Endometrium (tissue), 2 donors: ENCODE measurements around the gene KCNK7.
"Not testable (repeated sequence)": the region's sequence is repeated elsewhere in the genome, so short reads cannot be mapped to it uniquely, and the experiment has no call there.

Experiments
- FAIRE-seq: peaks from 2 replicates; lab custom pipeline; 2012; peaks lifted over from hg19 to GRCh38; lab: Jason Lieb, UNC
- donor health status: control.
- donor health status: control.

KCNK7 gene

DNA sequence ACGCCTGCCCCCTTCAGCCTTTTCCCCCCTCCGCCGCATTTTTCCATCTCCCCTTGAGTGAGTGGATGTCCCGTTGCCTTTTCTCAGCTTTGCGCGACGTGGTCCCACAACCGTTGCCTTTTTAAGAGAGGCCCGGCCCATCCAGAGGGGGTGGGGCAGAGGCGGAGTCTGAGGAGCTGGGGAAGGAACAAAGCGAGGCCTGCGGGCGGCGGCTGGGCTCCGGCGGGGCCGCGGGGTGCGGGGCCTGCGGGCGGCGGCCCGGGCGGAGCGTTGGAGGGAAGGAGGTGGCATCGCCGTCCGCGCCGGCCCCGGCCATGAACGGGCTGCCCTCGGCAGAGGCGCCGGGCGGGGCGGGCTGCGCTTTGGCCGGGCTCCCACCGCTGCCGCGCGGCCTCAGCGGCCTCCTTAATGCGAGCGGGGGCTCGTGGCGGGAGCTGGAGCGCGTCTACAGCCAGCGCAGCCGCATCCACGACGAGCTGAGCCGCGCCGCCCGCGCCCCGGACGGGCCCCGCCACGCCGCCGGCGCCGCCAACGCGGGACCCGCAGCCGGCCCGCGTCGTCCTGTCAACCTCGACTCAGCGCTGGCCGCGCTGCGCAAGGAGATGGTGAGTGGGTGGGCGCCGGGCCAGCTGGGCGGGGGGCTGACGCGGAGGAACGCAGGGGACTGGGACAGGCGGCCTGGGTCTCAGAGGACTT is 23.1 kb downstream of the KCNK7 start, which contains the start of gene FAM89B:
FAM89B (plus strand) TSS at position 183 of the 696 bp plus-strand sequence; CDS start at position 315, 132 bp downstream.
- FAIRE-seq = no peak

DNA sequence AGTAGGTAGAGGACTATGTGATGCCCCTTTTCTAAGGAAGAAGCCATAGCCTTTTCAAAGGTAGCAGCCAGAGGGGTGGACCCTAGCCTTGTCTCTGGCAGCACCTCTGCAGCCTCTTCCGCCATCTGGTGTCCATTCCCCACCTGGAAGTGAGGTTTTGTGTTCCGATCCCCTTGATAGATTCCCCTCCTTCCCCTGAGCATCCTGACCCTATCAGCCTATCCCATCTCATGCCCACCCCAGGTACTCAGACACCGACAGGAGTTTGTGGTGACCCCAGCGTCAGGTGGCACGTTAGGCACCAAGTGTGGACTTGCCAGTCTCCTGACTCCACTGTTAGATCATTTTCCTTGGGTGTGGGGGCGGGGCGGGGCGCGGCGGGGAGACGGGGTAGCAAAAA is 23.7 kb downstream of the KCNK7 start:
- no peak for FAIRE-seq

DNA sequence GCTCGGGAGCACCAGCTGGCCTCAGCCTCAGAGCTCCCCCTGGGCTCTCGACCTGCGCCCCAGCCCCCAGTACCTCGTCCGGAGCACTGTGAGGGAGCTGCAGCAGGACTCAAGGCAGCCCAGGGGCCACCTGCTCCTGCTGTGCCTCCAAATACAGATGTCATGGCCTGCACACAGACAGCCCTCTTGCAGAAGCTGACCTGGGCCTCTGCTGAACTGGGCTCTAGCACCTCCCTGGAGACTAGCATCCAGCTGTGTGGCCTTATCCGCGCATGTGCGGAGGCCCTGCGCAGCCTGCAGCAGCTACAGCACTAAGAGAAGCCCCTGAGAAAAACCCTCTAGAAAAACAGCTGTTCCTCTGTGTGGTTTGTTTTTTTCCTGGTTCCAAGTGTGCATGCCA is 24.2 kb downstream of the KCNK7 start:
- no peak for FAIRE-seq

DNA sequence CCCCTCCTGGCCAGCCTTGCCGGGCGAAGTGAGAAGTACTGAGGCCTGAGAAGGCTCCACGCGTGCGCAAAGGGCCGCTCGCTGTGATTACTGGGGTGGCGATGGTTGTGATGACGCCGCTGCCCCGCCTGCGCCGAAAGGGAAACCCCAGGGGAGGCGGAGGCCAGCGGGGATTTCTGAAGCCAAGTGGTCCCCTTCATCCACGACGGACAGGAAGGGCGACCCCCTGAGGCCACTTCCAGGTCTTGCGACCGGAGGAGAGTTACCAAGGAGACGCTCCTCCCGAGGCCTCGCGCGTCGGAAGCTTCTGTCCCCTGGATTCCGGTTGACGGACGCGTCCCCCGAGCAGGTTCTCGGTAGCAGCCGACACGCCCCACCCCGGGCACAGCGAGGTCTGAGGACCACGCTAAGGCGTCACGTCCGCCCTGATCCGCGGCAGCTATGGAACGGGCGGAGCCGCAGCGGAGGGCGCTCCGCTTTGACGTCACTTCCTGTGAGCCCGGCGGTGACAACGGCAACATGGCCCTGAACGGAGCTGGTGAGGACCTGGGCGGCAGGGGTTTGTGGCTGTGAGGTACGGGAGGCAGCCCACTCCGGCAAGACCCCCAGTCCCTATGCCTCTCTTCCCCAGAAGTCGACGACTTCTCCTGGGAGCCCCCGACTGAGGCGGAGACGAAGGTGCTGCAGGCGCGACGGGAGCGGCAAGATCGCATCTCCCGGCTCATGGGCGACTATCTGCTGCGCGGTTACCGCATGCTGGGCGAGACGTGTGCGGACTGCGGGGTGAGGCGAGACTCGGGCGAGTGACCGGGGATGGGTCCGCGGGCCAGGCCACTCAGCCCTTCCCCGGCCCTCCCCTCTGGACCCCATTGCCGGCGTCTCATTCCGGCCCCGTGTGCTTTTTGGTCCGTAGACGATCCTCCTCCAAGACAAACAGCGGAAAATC is 25.4 kb downstream of the KCNK7 start, which contains the start of gene ZNRD2:
ZNRD2 (plus strand) TSS at position 505 of the 946 bp plus-strand sequence; CDS start at position 520, 15 bp downstream.
- peak; percentile 74 for FAIRE-seq

DNA sequence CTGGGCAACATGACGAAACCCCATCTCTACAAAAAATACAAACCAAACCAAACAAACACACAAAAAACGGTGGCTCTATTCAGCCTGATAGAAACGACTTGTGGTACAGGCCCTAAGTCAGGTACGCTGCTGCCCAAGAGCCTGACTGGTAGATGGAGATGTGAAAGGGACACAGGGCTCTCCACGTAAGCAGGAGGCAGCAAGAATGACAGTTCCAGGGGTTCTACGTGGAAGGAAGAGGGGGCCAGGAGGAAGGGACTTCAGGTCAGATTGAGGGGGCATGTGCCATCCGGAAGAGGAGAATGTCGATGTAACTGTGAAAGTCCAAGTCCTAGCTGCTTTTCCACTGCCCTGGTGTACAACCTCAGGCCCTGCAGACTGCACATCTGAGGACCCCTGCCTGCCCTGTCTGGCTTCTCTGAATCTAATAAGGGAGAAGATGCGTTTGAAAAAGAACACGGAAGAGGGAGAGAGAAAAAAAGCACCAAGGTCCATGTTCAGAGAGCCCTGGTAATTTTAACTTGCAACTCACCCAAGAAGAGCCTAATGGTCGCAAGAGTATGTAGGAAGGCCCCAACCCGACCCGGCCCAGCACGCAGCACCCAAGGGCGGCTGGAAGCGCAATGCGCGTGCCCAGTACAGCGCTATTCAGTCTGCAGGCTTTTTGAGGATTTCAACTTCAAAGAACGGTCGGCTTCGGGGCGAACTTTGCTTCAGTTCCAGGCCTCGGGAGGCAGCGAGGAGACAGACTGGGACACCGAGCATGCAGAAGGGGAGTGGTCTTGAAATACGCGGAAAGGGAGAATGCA is 26.2 kb downstream of the KCNK7 start:
- FAIRE-seq = no peak

DNA sequence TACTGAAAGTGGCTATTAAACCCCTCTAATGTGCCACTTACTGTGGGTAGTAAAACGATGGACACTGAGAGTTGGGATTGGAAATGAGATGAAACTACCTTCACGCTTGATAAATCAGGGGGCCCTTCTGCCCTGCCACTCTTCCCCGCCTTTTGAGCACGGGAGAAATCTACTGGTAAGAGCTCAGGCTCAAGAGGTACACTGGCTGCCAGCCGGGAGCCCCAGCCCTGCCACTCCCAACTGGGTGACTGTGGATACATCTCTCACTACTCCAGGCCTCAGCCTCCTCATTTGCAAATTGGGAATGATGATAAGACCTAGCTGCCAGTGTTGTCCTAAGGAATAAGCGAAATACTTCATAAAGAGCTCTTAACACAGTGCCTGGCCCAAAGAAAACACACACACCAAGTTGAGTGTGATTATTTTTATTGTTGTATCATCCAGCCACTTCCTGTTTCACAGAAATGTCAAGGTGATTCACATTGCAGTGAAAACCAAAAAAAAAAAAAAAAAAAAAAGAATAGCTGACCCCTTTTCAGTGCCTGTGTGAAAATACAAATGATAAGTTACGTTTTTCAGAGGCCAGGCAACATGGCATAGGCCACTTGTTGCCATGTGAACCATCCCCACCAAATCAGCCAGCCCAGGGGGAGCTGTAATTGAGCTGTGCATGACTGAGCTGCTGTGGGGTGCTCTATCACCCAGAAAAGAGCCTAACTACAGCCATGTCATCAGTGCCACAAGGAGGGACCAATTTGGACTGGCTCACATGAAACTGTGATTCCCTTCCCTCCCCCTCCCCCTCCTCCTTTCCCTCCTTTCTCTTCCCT is 29.8 kb downstream of the KCNK7 start:
- no peak for FAIRE-seq

DNA sequence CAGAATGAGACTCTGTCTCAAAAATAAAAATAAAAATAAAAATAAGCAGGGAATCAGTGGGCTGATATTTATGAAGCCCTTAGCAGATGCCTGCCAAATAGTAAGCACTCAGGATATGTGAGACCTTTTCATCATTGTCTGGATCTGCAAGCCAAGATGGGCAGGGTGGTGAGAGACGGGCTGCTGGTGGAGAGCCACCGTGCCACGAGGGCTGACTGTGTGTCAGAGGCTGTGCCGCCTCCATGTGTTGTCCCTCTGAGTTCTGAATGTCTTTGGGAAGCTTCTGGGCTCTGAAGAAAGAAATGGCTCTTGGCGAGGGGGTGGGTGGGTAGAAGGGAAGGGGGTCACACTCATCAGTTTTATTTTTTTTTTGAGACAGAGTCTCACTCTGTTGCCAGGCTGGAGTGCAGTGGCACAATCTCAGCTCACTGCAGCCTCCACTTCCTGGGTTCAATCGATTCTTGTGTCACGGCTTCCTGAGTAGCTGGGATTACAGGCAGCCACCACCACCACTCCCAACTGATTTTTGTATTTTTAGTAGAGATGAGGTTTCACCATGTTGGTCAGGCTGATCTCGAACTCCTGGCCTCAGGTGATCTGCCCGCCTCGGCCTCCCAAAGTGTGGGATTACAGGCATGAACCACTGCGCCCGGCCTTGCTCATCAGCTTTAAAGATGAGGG is 30.6 kb downstream of the KCNK7 start:
- FAIRE-seq = not testable (repeated sequence)

DNA sequence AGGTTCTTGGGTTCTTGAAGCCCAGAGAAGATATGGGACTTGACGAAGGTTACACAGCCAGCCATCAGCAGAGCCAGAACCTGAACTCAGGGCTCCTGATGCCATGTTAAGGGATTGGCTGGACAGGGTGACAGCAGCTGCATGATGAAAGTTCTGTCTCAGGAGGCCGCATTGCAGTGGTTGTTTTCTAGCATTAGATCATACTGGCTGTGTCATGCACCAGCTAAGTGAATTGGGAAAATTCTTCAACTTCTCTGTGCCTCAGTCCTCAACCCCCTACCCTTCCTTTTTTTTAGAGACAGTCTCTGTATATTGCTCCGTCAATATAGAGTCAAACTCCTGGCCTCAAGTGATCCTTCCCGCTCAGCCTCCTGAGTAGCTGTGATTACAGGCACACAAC is 32.0 kb downstream of the KCNK7 start:
- no peak for FAIRE-seq

DNA sequence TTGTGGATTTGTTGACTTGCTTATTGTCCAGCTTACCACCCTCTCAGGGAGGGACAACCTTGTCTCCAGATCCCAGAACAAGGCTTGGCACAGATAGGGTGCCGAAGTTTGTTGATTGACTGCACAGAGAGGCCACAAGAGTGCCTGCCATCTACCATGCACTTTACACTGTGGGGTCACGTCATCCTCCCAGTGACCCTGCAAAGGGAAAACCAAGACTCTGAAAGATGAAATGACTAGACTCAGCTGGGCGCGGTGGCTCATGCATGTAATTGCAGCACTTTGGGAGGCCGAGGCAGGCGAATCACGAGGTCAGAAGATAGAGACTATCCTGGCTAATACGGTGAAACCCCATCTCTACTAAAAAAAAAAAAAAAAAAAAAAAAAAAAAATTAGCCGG is 32.8 kb downstream of the KCNK7 start:
- FAIRE-seq = no peak

DNA sequence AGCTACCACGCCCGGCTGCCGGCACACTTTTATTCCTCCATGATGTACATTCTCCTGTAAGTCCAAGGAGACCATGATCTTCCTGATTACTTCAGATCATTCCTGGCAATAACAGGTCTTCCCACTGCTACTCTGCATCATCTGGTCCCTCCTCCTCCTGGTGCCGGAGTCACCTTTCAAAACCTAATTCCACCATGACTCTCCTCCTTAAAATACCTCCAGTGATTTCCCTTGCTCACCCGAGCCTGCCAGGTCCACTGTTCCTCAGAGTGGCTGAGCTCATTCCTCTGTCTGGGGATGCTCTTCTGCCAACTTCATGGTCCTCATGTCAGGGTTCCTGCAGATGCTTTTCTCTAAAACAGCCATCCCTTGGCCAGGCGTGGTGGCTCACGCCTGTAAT is 33.6 kb downstream of the KCNK7 start:
- no peak for FAIRE-seq

DNA sequence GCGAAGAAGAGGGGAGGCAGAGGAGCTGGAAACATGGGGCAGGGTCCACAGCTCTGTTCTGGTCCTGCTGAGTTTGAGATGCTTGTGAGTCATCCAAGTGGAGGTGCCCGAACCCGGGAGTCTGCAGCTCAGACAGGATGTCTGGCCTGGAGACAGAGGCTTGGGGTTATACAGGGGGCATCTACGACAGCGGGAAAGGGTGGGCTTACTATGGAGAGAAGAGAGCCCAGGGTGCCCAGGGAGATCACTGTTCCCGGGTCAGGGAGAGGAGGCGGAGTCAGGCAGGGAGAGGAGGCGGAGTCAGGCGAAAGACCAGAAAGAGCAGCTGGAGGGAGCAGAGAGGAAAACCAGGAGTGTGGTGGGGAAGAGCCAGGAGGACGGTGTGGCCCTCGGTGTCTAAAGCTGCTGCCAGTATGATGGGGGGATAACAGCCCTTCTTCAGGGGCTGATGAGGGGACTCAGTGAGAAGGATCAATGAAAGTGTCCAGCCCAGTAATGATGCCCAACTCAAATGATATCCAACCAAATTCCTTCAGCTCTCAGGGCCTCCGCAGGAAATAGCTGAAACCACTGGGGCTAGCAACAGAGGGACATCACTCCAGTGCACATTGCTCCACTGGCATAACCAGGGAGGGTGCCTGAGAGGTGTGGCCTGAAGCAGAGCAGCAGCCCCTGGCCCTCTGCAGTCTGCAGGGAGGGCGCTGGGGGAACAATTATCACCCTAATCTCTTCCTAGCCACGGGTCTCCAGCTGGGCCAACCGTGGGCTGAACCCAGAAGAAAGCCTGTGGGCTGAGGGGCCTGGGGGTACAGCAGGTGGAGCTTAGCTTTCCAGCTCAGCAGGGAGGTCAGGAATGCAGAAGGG is 34.8 kb downstream of the KCNK7 start:
- no peak for FAIRE-seq

DNA sequence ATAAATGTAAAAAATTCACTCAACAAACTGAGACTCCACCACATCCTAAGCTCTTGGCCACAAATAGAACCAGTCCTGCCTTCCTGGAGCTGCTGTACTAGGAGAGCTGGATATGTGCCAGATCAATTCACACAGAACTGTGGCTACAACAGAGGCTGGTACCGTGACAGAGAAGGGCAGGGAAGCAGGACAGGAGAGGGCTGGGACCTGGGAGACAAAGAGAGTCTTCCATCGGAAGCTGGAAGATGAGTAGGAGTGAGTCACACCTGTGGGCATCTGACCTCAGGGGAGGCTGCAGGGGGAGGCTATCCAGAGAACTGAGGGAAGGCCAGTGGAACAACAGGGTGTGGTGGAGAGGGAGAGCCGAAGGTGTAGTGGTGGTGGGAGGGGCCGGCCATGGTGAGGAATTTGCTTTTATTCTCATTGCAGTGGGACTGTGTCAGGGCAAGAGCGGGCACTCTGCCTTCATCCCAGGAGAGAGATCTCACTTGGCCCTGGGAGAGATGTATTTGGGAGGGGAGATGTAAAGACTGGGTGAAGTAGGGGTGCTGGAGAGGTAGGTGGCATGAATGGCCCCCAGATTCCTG is 35.6 kb downstream of the KCNK7 start:
- no peak for FAIRE-seq

DNA sequence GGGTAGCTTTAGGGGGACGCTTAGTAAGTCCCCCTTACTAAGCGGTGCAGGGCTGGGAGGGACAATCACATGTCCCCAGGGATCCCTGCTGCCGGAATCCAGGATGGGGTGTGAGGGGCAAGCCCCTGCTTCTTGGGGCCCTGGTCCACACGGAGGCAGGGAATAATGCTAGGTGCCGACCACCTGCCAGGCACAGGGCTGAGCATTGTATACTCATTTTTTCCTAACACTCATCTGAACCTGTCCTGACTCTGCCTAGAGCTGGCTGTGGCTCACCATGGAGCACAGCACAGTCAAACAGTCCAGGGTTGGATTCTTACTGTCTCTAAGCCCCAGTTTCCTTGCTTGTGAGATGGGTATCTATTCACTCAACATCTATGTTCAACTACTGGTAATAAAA is 36.1 kb downstream of the KCNK7 start:
- FAIRE-seq = no peak

DNA sequence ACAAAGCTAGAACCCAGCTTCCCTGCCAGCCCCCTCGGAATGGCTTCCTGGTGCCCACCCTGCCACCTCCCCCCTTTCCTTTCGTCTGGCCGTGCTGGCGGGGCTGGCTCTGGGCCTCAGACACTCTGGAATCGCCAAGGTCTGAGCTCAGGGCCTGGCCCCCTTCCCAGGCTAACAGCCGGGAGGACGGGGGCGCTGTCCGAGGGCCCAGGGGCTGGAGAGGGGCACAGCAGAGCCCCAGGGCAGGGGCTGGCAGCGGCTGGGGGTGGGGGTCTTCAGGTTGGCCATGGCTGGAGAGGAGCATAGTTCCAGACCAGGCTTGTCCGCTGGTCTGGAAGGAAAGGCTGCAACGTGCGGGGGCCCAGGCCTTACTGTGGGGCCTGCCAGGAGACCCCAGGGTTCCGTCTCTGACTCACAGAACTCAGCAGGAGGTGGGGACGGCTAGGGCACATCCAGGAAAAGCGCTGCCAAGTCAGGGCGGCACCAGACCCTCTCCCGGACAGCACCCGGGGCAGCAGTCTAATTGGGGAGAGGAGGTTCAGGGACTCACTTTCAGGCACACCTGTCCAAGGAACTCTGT is 36.6 kb downstream of the KCNK7 start:
- FAIRE-seq = no peak

DNA sequence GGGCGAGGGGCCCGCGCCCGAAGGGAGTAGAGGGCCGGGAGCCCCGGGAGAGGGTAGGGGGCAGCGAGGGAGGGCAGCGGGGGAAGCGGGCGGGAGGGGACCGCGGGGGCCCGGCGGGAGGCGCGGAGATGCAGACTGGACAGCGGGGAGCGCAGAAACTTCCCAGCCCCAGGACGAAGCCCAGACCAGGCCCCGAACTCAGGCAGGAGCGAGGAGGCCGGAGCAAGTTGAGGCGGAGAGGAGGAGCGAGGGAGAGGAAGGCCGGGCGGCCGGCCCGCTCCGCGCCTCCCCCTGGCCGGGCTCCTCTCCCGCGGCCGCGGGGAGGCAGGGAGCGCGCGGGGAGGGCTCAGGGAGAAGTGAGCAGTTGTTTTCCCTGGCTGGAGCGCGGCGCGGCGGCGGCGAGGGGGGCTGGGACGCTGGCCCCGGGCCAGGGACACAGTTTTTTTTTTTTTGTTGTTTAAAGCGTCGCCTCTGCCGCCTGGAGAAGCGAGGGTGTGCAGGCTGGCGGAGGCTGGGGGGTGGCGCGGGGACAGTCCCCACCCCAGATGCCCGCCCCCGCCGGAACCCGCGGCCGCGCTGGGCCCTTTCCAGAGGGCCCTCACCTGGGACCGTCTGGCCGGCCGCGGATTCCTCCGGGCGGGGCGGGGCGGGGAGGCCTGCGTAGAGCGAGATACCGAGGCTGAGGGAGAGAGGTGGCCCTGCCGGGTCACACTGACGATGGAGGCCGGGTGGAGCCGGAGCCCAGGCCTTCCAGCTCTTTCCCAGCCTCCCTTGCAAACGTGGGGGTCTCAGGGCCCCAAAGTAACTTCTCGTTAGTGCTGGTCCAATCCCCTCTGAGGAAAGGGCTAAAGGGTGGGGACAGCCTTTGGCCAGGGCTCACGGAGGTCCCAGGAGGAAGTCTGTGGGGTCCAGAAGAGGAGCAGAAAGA is 37.3 kb downstream of the KCNK7 start, which contains the start of gene LTBP3:
LTBP3 (minus strand) TSS at position 358 of the 928 bp plus-strand sequence. CDS start 400 bp downstream, outside the sequence.
- FAIRE-seq = no peak

DNA sequence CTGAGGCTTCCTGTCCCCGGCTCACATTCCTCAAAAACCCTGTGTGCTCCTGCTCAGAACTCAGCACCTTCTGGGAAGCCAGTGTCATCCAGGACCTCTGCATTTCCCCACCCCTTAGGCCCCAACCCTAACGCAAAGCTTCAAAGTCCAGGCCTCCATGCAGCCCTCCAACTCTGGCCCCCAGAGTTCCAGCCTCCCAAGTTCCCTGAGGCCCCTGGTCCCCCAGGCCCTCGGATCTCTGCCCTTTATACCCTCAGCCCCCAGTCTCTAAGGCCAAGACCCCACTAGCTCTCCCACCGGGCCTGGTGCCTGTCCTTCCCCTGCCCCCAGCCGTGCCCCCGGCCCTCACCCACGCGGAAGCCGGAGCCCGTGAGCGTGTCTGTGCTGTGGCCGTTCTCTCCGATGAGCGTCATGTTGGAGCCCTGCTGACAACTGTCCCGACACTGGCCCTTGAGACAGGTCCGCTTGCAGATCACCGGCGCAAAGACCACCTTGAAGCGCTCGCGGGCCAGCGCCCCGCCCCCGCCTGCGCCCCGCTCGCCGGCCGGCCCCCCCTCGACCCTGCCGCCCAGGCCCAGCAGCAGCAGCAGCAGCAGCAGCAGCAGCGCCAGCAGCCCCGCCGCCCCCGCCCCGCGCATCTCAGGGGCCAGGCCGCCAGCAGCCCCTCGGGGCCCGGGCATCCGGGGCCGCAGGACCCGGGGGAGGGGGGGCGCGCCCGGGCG is 38.2 kb downstream of the KCNK7 start:
- no peak for FAIRE-seq
